HG02884 (cell line): ENCODE data around the gene RALGAPB.
"Not testable (repeated sequence)": the region's sequence is repeated elsewhere in the genome, so short reads cannot be mapped to it uniquely, and the experiment has no call there.

Experiments
- ATAC-seq: cut with Tn5 transposase; IDR thresholded peaks from one replicate; pipeline ENCODE4 v1.9.1; 2021; ENCODE audit warnings: mild to moderate bottlenecking, moderate library complexity; ENCODE audit not compliant: unreplicated experiment

The RALGAPB gene

DNA sequence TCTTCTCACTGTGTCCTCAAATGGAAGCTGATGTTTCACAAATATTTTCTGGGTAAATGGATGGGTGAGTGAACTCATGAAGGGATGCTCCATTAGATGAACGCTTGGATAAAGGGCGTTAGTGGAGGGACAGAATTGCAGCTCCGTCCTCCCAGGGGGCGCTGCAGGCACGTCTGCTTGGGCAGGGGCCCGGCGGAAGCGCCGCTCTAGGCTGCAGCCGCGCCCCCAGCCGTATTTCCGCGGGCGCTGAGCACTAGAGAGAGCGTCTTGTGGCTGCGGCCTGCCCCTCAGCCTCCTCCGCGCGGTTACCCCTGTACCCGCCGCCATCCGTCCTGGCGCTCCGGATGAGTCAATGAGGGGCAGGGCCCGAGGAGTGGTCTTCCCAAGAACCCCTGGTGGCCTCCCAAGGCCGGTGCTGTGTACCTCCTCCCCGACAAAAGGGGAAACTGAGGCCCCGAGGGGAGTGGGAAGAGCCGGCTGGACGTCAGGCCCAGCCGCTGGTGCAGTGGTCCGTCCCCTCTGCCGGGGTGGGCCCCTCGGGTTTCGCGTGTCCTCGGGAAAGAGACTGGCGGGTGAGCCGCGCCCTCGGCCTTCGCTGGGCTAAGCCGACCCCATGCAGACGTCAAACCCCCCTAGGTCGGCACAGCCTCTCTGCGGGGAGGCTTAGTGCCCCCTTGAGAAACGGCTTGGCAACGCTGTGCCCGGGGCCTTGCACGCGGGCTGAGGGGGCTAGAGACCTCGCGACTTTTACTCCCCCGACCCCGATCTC lies 26.0 kb upstream of the RALGAPB start:
- ATAC-seq, result peak; percentile 73

DNA sequence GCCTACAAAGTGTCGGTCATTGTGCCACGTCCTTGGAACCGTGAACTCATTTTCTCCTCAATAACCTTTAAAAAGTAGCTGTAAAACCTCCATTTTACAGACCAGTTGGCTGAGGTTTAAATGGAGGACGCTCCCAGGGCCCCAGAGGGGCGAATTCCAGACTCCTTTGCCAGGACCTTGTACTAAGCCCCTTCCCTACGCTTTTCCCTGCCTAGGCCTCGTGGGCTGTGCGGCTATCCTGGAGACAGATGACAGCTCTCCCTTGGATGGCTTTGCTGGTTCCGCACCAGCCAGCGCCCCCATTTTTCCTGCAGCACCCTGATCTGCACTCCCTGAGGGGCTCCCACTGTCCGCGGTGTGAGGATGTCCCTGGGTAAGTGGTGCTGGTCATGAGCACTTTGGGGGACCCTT lies 25.4 kb upstream of the RALGAPB start:
- no peak for ATAC-seq

- no peak for ATAC-seq
Observed at GRCh38 chr20:38447931-38448675, 24.5 kb upstream of the RALGAPB start.

GRCh38 chr20:38449046-38449445 lies 23.6 kb upstream of the RALGAPB start:
- ATAC-seq, result no peak

DNA sequence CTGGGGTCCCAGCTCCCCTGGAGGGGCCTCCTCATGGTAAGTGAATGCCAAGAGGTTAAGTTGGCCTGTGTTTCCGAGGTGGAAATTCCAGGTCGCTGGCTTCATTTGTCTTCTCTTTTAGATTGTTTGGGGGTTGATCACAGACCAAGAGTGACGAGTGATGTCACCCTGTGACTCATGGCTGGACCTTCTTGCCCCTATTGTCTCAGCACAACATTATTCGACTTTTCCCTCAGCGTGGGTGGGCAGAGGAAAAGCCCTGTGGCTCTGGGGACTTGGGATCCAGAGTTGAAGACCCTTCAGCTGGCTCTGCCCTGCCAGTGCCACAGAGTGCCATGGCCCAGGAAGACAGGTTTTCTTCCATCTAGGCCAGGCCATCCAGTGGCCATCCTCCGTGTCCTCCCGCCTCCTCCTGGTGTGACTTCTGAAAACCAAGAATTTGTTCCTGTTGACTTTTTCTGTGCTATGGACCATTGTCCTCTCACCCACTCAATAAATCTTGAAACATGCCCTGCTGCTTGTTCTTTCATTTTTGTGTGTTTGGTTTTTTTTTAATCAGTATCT lies 22.1 kb upstream of the RALGAPB start:
- no peak for ATAC-seq

DNA sequence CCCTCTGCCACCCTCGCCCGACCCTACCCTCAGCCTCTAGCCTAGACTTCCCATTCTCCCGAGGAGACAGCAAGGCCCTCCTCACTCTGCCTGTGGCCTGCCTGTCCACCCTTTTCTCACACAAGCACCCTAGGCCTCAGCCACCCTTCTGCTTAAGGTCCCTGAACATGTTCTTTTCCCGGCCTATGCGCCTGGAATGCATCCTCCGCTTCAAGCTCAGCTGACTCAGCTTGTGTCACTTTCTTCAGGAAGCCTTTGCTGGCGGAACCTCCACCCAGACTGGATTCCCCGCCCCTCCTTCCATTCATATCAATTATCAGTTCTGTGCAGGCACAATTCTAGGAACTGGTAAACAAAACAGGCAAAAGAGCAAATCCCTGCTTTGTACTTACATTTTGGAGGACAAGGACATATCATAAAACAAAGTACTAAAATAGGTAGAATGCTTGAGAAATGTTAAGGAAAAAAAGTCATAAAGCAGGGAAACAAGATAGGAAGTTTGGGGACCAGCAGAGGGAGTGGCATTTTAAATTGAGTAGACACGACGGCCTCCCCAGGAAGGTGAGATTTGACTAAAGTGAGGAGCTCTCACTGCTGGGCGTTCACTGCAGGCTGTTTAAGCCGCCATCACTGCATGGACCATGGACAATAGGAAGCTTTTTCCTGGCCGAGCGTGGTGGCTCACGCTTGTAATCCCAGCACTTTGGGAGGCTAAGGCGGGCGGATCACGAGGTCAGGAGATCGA lies 19.6 kb upstream of the RALGAPB start:
- no peak for ATAC-seq

- peak; percentile 59 for ATAC-seq
Observed at GRCh38 chr20:38453941-38454340, 18.7 kb upstream of the RALGAPB start.

- ATAC-seq, result no peak
Observed at GRCh38 chr20:38454556-38455473, 17.8 kb upstream of the RALGAPB start.

DNA sequence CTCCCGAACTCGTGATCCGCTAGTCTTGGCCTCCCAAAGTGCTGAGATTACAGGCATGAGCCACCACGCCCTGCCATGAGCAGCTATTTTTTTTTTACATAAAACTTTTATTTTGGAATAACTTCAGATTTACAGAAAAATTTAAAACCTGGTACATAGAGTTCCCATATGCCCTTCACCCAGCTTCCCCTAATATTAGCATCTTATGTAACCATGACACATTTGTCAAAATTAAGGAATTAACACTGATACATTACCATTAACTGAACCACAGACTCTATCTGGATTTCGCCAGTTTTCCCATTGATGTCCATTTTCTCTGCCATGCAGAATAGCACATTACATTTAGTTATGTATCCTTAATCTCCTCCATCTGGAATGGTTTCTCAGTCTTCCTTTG lies 14.3 kb upstream of the RALGAPB start:
- ATAC-seq, result no peak

DNA sequence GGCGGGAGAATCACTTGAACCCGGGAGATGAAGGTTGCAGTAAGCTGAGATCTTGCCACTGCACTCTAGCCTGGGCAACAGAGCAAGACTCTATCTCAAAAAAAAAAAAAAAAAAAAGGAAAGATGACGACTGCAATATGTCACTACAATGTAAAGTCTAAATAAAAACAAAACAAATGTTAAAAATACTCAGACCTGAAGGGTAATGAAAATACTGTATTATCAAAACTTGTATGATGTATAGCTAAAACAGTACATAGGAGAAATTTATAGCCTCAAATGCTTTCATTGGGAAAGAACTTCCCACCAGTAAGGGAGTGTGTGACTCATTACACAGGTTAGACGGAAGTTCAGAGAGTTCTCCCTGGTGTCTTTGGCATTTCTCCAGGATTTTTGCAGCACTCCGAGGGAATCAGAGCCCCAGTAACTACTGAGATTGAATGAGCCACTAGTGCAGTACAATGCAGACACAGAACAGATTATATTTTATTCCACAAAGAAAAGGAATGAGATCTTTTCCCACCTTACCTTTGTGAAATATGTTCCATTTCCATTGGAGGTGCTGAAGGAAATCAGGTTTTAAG lies 12.5 kb upstream of the RALGAPB start:
- ATAC-seq, result no peak

GRCh38 chr20:38460631-38461030 lies 12.0 kb upstream of the RALGAPB start:
- not testable (repeated sequence) for ATAC-seq

GRCh38 chr20:38461167-38461566 lies 11.5 kb upstream of the RALGAPB start:
- ATAC-seq, result not testable (repeated sequence)

DNA sequence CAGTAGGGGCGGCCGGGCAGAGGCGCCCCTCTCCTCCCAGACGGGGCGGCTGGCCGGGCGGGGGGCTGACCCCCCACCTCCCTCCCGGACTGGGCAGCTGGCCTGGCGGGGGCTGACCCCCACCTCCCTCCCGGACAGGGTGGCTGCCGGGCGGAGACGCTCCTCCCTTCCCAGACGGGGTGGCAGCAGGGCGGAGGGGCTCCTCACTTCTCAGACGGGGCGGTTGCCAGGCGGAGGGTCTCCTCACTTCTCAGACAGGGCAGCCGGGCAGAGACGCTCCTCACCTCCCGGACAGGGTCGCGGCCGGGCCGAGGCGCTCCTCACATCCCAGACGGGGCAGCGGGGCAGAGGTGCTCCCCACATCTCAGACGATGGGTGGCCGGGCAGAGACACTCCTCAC lies 11.1 kb upstream of the RALGAPB start:
- ATAC-seq, result not testable (repeated sequence)

GRCh38 chr20:38466171-38466570 lies 6.5 kb upstream of the RALGAPB start:
- no peak for ATAC-seq

- ATAC-seq, result no peak
Observed at GRCh38 chr20:38466983-38467382, 5.7 kb upstream of the RALGAPB start.

GRCh38 chr20:38471245-38471644 lies 1.4 kb upstream of the RALGAPB start:
- ATAC-seq, result no peak

- ATAC-seq, result no peak
Observed at GRCh38 chr20:38471987-38472512, 593 bp upstream of the RALGAPB start.

- no peak for ATAC-seq
Observed at GRCh38 chr20:38473367-38473795, 738 bp downstream of the RALGAPB start.

DNA sequence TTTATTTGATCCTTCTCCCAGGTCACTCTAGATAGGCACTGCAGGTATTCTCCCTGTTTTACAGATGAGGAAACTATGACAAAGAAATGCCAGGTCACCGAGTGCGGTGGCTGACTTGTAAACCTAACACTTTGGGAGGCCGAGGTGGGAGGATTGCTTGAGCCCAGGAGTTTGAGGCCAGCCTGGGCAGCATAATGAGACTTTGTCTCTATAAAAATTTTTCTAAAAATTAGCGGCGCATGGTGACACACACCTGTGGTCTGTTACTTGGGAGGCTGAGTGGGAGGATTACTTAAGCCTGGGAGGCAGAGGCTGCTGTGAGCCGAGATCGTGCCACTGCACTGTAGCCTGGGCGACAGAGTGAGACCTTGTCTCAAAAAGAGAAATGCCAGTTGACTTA lies 5.1 kb downstream of the RALGAPB start:
- no peak for ATAC-seq

GRCh38 chr20:38479596-38479995 lies 7.0 kb downstream of the RALGAPB start:
- ATAC-seq, result no peak
